IMR-90 (cell line): ENCODE results near the gene HACL1.

Experiments
- CEBPB ChIP-seq: IDR thresholded peaks from 2 replicates; pipeline ENCODE4 v1.6.1; 2012; ENCODE audit warnings: low read depth, low read length, improper control_type of control experiment
- CTCF ChIP-seq: conservative IDR thresholded peaks from 2 replicates; pipeline ENCODE4 v1.5.1; 2012; ENCODE audit warnings: mild to moderate bottlenecking, low read depth, low read length, improper control_type of control experiment
- ELK1 ChIP-seq: fragments of 150-350 bp; IDR thresholded peaks from 2 replicates; pipeline ENCODE4 v1.6.1; 2016; ENCODE audit warnings: low read depth, mild to moderate bottlenecking, low read length, moderate library complexity, borderline replicate concordance
- FOS ChIP-seq: fragments of 150-350 bp; IDR thresholded peaks from 2 replicates; pipeline ENCODE4 v1.6.1; 2016; ENCODE audit warnings: low read depth, low read length
- MAZ ChIP-seq: IDR thresholded peaks from 2 replicates; pipeline ENCODE4 v1.6.1; 2012; ENCODE audit warnings: low read depth, mild to moderate bottlenecking, low read length, improper control_type of control experiment, moderate library complexity, borderline replicate concordance
- NFE2L2 ChIP-seq: fragments of 150-350 bp; IDR thresholded peaks from 2 replicates; pipeline ENCODE4 v1.6.1; 2016; ENCODE audit warnings: low read depth, mild to moderate bottlenecking, low read length
- POLR2A ChIP-seq: IDR thresholded peaks from 2 replicates; pipeline ENCODE4 v1.6.1; 2012; ENCODE audit warnings: mild to moderate bottlenecking, low read depth, low read length
- RAD21 ChIP-seq: IDR thresholded peaks from 2 replicates; pipeline ENCODE4 v1.6.1; 2012; ENCODE audit warnings: low read length, improper control_type of control experiment

GRCh38 chr3:15553749-15554148 lies 47.6 kb downstream of the HACL1 start:
- TF ChIP-seq CTCF (no peak), NFE2L2 (no peak), POLR2A (no peak), FOS (no peak), ELK1 (no peak), CEBPB (no peak), MAZ (no peak), RAD21 (no peak)
